Mononuclear cell (primary cell): Measurements from ENCODE around the gene LUZP2. TPM values are rescaled to one million over a fixed set of nuclear protein-coding genes. Genes with fewer than 3 reads are reported as not detected.
"Not testable (repeated sequence)": the region's sequence is repeated elsewhere in the genome, so short reads cannot be mapped to it uniquely, and the experiment has no call there.

Experiments used
- H3K27me3 ChIP-seq: 2 replicates; pipeline ENCODE4 v1.6.0; 2011; ENCODE audit warnings: low read length, control low read depth; ENCODE audit not compliant: insufficient read depth
- H3K4me1 ChIP-seq: 2 replicates; pipeline ENCODE4 v1.5.1; 2011; ENCODE audit warnings: mild to moderate bottlenecking, low read length, control low read depth; ENCODE audit not compliant: insufficient read depth
- H3K4me3 ChIP-seq: 2 replicates; pipeline ENCODE4 v1.5.1; 2011; ENCODE audit warnings: mild to moderate bottlenecking, low read length, moderate library complexity
- H3K9me3 ChIP-seq: 2 replicates; pipeline ENCODE4 v1.5.1; 2011; ENCODE audit warnings: low read depth, mild to moderate bottlenecking, control low read depth, low read length
- total RNA-seq: library from RNA; depleted of rRNA; stranded (reverse); fragments of >200 nt; gene quantifications from one replicate; pipeline ENCODE4 v1.2.3, GENCODE V29; 2012

The LUZP2 gene
- total RNA-seq, 1 donor, result not detected

DNA sequence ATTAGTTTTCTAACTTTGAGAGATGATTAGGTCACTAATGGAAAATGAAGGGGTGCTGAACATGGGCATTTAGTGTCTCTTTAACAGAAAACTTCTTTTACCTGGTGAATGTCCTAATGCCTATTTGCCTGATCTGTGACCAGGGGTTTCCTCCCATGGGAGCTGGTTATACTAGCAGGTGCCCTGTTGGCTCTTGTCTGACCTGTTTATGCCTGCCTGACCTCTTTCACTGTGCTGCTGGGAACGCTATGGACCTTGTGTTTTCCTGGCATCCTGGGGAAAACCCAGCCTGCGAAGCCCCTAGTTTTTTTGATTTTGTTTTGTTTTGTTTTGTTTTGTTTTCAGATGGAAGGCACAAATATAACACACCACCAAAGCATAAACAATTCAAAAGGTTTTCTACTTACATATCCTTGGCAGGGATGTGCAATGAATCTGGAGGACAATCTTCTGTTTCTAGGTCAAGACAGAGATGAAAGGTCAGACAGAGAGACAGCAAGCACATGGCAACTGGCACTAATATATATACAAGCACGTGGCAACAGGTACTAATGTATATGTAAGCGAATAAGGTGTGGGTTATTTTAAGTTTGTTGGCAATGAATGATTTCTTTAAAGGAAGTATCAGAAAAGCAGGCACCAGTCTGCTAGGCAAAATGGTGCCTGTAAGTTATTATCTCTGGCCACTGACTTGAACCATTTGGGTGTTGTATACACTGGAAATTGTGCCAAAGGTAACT is 390.2 kb downstream of the LUZP2 start:
- H3K27me3 ChIP-seq, result no peaks in the 10 kb centered on the region
- H3K4me3 ChIP-seq, result no peak overlapping the region
- no peaks in the 10 kb centered on the region for H3K4me1 ChIP-seq
- no peaks in the 10 kb centered on the region for H3K9me3 ChIP-seq

DNA sequence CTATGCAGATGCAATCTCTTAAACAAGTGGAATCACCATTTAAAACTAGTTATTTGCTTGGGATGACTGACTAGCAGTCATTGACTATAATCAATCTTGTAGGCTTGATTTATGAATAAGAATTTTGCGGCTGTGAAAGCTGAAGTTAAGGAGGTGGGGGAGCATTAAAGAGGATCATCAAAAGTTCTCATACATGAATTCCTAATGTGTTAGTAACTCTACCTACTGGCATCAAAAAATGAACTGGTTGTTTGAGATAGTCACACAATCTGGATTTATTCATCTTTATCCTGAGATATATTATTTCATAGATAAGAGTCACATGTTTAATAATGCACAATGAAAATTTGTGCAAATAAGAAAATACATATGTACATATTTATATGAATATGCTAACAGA is 393.6 kb downstream of the LUZP2 start:
- no peak overlapping the region for H3K4me3 ChIP-seq
- H3K4me1 ChIP-seq, result no peaks in the 10 kb centered on the region
- no peaks in the 10 kb centered on the region for H3K27me3 ChIP-seq
- H3K9me3 ChIP-seq, result no peaks in the 10 kb centered on the region

DNA sequence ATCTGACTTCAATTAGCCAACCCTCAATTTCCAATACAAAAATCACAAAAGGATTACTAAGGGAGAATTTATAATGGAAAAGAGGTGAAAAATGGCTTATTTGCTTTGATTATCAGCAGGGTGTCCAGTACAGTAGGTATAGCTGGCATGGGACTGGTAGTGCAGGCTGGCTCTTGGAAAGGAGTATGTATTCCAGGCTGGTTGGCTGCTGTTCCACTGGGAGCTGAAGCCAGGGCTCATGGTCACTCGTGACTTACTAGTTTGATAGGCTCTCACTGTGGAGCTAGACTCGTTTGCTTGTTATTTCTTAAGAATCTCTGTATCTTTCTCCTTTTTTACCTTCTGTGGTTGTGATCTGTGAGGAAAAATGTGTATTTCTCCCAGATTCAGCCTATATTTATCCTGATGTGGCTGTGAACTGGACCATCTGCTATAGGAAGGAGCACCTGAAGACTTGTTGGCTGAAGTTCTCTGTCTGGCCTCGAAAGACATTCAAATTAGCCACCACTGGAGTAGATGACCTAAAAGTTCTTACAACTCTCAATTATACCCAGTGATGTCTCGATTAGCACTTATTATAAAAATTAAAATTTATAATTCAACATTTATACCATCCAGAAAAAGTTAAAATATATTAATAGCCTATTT is 395.1 kb downstream of the LUZP2 start:
- H3K9me3 ChIP-seq, H3K4me3 ChIP-seq, H3K4me1 ChIP-seq, H3K27me3 ChIP-seq: not testable (repeated sequence)

DNA sequence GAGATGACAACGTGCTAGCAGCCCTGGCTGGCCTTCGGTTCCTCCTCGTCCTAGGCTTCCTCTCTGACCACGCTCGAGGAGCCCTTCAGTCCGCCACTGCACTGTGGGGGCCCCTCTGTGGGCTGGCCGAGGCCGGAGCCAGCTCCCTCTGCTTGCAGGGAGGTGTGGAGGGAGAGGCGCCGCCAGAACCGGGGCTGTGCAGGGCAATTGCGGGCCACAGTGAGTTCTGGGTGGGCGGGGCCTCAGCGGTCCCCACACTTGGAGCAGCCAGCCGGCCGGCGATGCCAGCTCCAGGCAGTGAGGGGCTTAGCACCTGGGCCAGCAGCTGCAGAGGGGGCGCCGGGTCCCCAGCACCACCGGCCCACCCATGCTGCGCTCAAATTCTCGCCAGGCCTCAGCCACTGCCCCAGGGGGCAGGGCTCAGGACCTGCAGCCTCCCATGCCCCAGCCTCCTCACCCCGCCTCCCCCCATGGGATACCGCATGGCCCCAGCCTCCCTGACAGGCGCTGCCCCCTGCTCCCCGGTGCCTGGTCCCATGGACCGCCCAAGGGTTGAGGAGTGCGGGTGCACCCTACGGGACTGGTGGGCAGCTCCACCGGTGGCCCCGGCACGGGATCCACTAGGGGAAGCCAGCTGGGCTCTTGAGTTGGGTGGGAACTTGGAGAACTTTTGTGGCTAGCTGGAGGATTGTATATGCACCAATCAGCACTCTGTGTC is 399.4 kb downstream of the LUZP2 start:
- no peaks in the 10 kb centered on the region for H3K4me1 ChIP-seq
- no peaks in the 10 kb centered on the region for H3K27me3 ChIP-seq
- H3K9me3 ChIP-seq, result no peaks in the 10 kb centered on the region
- H3K4me3 ChIP-seq, result no peak overlapping the region

DNA sequence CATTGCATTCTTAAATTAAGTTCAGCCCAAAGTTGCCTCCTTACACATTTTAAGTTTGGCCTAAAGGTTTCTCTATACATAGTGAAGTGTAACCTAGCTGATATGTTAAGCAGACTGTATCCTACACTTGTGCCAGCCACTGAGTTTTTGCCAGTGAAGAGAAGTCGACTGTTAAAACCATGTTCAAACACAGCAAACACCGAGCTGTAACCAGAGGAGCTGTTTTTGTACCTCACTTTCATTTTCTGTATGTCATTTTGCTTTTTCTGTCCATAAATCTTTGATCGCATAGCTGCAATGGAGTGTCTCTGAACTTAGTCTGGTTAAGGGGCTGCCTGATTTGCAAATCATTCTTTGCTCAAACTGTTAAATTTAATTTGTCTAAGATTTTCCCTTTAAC is 403.7 kb downstream of the LUZP2 start:
- H3K9me3 ChIP-seq, result no peaks in the 10 kb centered on the region
- no peaks in the 10 kb centered on the region for H3K27me3 ChIP-seq
- H3K4me1 ChIP-seq, result no peaks in the 10 kb centered on the region
- H3K4me3 ChIP-seq, result no peak overlapping the region

DNA sequence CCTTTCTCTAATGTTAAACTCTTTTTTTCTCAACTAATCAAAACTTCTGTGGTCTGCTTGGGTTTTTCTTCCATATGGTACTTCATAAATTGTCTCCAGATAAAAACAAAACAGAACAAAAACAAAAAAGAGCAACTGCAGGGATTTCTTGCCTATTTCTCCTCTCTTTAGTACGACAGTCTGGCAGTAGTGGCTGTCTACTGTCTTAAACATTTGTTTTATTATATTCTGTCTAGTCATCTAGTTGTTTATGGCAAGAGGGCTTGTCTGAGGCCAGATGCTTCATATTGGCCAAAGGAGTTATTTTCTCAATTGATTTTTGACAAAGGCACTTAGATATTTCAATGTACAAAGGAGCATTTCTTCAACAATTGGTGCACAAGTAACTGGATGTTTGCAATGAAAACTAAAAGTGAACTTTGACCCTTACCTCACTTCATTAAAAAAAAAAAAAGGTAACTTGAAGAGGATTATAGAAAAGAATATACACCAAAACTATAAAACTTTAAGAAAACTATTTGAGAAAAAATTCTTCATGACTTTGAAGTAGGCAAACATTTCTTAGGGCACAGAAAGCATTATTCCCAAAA is 404.2 kb downstream of the LUZP2 start:
- Histone ChIP-seq H3K4me1 (no peaks in the 10 kb centered on the region), H3K9me3 (no peaks in the 10 kb centered on the region)

DNA sequence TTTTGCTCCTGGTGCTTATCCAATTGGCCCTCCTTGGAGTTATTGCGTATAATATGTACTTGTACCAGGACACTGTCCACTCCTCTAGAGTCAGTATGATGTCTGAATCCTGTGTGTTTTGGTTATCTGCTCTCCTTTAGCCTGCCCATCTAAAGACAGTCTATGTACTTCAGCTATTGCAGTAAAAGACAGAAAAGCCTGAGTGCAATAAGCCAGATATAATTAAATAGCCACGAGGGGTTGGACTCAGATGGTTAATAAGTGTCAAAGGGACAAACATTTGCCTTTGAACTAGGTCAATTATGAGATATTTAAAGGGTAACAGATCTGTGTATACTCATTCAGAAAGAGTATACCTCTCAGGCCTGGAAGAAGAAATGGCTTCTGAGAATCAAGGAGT is 406.7 kb downstream of the LUZP2 start:
- Histone ChIP-seq H3K4me1 (no peaks in the 10 kb centered on the region), H3K27me3 (no peaks in the 10 kb centered on the region), H3K4me3 (no peak overlapping the region), H3K9me3 (no peaks in the 10 kb centered on the region)

More for the DNA sequence above, 404.2 kb downstream of the LUZP2 start:
- no peaks in the 10 kb centered on the region for H3K27me3 ChIP-seq
- no peak overlapping the region for H3K4me3 ChIP-seq

DNA sequence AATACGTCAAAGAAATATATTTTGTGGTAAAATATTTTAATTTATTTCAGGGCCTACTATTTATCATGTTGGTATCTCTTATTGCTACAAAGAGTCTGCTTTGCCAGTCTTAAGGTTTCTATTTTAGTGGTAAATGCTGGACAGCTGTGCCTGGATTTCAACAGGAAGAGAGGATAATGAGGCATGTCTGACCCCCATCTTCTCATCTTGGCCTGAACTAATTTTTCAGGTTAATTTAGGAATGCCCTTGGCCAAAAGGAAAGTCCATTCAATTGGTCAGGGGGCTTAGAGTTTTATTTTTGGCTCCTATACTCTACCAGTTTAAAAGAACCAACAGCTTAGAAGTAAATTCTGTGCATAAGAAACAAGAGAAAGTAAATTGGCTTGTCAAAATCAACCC is 428.2 kb downstream of the LUZP2 start:
- no peaks in the 10 kb centered on the region for H3K4me1 ChIP-seq
- H3K9me3 ChIP-seq, result no peaks in the 10 kb centered on the region
- no peak overlapping the region for H3K4me3 ChIP-seq
- H3K27me3 ChIP-seq, result no peaks in the 10 kb centered on the region

DNA sequence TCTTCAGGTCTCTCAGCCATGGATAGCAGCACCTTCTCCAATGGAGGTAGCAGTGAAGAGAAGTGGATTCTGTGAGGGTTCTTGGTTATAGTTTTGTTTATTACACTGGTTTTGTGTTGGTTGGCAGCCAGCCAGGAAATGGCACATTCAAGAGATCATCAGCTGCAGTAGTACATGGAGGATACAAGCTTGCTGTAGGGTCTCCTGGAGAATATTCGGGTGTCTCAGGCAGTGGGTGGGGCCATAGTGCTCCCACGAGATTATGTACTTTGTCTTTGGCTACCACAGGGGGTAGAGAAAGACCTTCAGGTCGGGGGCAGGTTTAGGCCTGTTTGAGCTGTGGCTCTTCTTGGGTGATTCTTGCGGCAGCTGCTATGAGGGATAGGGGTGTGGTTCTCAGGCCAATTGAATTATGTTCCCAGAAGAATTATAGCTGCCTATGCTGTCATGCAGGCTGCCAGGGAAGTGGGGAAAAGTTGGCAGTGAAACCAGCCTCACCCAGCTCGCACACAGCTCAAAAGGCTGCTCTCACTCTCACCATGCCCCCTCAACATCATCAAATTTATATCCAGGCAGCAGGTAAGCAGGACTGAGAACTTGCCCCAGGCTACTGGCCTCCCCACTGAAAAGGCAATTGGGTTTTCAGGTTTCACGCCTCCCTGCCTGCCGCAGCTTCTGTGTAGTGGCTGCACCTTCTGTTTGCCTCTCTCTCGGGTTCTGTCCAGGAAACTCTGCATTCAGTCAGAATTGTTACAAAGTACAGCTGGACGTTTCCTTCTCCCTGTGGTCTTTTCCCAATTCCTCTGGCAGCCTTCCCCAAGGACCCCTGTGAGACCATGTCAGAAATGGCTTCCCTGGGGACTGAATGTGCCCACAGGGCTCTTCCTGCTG is 435.5 kb downstream of the LUZP2 start:
- H3K27me3 ChIP-seq, result no peaks in the 10 kb centered on the region
- no peaks in the 10 kb centered on the region for H3K4me1 ChIP-seq
- no peaks in the 10 kb centered on the region for H3K9me3 ChIP-seq
- H3K4me3 ChIP-seq, result no peak overlapping the region

DNA sequence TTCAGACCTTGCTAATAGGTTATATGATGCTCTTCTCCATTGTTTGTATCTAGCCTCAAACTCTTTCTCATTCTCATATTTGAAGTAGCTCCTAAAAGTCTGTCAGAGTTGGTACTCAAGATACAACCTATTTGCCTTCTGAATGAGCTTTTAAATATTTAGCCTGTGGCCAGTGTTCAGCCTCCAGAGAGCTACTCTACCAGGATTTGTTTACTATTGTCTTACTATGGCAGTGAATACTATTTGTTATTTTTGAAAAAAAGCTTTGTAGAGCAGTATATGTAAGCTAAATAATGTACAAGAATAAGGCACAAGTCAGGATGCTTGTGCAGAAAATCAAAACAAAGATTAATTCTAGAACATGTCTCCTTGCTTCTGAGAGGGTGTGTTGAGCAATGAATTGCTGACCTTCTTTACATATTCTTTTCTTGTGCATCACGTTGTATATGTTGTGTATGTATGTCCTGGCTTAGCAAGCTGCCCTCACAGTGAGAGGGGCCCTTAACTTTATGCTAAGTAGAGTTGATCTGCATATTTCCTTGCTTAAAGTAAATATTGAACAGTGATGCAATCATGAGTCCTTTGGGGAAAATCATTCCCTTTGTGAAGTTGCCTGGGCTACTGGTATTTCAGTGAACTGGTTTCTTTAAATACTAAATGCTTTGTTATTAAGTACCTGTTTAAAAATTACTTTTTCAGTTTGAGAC is 438.0 kb downstream of the LUZP2 start:
- Histone ChIP-seq H3K4me1 (no peaks in the 10 kb centered on the region), H3K27me3 (no peaks in the 10 kb centered on the region), H3K4me3 (no peak overlapping the region), H3K9me3 (no peaks in the 10 kb centered on the region)

DNA sequence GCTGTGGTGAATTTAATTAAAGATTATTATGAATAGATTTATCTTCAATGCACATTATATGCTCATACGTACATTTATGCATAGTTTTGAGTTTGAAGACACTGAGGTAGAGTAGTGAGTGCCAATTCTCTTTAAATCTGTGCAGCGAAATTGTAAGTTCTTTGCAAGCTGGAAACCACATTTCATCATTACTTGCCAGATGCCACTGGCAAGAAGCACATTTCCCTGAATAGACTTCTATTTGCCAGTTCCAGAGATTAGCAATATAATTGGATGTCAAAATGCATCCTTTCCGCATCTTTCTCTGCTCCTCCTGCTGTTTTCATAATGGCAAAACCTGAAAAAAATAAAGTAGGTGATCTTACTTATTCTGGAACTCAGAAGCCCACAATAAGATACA is 448.0 kb downstream of the LUZP2 start:
- peak overlapping the region; percentile 9 for H3K4me3 ChIP-seq
- no peaks in the 10 kb centered on the region for H3K27me3 ChIP-seq
- H3K4me1 ChIP-seq, result no peaks in the 10 kb centered on the region
- H3K9me3 ChIP-seq, result peaks cover 7% of the 10 kb centered on the region

DNA sequence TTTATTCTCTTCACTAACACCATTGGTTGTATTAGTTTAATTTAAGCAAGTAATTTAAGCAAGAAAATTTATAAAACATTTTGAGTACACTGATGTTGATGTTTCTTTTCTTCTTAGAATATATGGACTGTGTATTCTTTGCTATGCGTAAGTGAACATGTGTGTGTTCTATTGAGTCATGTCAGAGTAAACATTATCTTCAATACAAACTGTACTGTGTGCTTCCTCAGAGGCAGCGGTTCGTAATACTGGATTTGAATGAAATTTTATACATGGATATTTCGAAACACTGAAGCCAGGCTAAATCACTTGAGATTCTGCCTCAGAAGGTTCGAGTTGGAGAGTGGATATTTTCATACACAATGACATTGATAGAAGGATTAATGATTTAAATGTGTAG is 452.6 kb downstream of the LUZP2 start:
- Histone ChIP-seq H3K27me3 (no peaks in the 10 kb centered on the region), H3K4me3 (no peak overlapping the region), H3K4me1 (no peaks in the 10 kb centered on the region), H3K9me3 (peaks cover 7% of the 10 kb centered on the region)

DNA sequence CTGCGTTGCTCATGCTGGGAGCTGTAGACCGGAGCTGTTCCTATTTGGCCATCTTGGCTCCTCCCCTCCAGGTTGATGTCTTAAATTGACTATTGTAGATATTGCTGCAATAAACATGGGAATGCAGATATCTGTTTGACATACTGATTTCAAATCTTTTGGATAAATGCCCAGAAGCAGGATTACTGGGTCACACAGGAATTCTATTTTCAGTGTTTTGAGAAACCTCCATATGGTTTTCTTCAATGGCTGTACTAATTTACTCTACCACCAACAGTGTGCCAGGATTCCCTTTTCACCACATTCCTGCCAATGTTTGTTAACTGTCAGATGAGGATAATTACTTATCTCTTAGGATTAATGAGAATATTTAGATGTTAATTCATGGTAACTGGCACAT is 467.0 kb downstream of the LUZP2 start:
- no peak overlapping the region for H3K4me3 ChIP-seq
- H3K27me3 ChIP-seq, result no peaks in the 10 kb centered on the region
- H3K4me1 ChIP-seq, result no peaks in the 10 kb centered on the region
- no peaks in the 10 kb centered on the region for H3K9me3 ChIP-seq

DNA sequence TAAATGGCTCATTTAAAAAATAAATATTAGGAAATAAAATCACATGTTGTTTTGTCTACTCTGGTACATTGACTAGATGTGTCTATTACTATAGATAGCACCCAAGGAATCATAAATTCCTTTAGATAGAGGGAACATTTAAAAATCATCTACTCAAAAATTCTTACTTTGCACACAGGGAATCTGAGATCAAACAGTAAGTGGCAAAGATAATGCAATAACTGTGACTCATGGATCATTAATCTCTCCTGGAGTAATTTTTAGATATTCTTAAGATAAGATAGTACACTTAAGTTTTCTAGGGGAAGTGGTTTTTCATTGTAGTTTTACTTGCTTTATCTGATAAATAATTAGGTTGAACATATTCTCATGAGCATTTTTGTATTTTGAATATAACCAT is 468.9 kb downstream of the LUZP2 start:
- H3K4me1 ChIP-seq, result no peaks in the 10 kb centered on the region
- no peaks in the 10 kb centered on the region for H3K27me3 ChIP-seq
- H3K9me3 ChIP-seq, result no peaks in the 10 kb centered on the region
- no peak overlapping the region for H3K4me3 ChIP-seq
